Thyroid gland (tissue), 4 donors: ENCODE results near the gene CCDC86.

Source experiments
- POLR2A ChIP-seq, 2 donors: fragments of 450-650 bp; IDR thresholded peaks; one replicate each; pipeline ENCODE4 v1.6.1; 2017; ENCODE audit warnings: antibody characterized with exemption in 2 of 2, mild to moderate bottlenecking in 2 of 2, moderate library complexity in 1 of 2
- TF ChIP-seq, protein P1 (sequence below), 6 experiments: fragments of 200-600 bp in 3 of 6; fragments of 450-650 bp in 3 of 6; sonication (generic) in 3 of 6; IDR thresholded peaks; one replicate each; pipeline ENCODE4 v1.5.1; 2016 to 2019; ENCODE audit warnings: antibody characterized with exemption in 6 of 6, mild to moderate bottlenecking in 2 of 6, inconsistent platforms in 1 of 6, moderate library complexity in 1 of 6

DNA sequence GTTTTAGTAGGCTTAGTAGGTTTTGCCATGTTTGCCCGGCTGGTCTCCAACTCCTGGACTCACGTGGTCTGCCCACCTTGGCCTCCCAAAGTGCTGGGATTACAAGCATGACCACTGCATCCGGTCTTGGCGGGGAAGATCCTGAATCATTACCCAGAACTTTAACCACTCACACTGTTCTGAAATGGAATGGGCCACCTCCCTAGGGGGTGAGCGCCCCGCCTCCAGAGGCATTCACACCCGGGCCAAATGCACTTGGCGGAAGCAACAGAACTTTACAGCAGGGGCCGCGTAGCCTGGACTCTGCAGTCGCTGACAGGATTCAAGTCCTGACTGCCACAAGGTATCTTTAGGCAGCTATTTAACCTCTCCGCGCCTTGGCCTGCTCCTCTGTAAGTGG is 5.4 kb downstream of the CCDC86 start:
- TF ChIP-seq, protein P1, sequence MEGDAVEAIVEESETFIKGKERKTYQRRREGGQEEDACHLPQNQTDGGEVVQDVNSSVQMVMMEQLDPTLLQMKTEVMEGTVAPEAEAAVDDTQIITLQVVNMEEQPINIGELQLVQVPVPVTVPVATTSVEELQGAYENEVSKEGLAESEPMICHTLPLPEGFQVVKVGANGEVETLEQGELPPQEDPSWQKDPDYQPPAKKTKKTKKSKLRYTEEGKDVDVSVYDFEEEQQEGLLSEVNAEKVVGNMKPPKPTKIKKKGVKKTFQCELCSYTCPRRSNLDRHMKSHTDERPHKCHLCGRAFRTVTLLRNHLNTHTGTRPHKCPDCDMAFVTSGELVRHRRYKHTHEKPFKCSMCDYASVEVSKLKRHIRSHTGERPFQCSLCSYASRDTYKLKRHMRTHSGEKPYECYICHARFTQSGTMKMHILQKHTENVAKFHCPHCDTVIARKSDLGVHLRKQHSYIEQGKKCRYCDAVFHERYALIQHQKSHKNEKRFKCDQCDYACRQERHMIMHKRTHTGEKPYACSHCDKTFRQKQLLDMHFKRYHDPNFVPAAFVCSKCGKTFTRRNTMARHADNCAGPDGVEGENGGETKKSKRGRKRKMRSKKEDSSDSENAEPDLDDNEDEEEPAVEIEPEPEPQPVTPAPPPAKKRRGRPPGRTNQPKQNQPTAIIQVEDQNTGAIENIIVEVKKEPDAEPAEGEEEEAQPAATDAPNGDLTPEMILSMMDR (IDR thresholded peaks at IDR 0.05), result no peak
- TF ChIP-seq POLR2A (IDR thresholded peaks at IDR 0.05), result no peak
